ENCODE measurements around the gene SAMD3. TPM values are rescaled to one million over a fixed set of nuclear protein-coding genes. Genes with fewer than 3 reads are reported as not detected.
"Not testable (repeated sequence)": the region's sequence is repeated elsewhere in the genome, so short reads cannot be mapped to it uniquely, and the experiment has no call there.

The SAMD3 gene
- total RNA-seq, 1 donor from 2014 or later, result 0.35 TPM

GRCh38 chr6:130120731-130121130, 102.0 kb downstream of the SAMD3 start:
- Mint-ChIP-seq H3K27ac (ENCODE audit: unreplicated experiment) (no peak overlapping the region), H3K27me3 (ENCODE audit: low read depth) (no peaks in the 10 kb centered on the region), H3K4me1 (ENCODE audit: low read depth) (no peaks in the 10 kb centered on the region), H3K36me3 (ENCODE audit: low read depth) (no peaks in the 10 kb centered on the region), H3K9me3 (ENCODE audit: low read depth) (no peaks in the 10 kb centered on the region), H3K4me3 (ENCODE audit: unreplicated experiment) (no peak overlapping the region)
- no peak for TF ChIP-seq CTCF (IDR thresholded peaks at IDR 0.05)
- DNase-seq (ENCODE audit: low spot score), result no peak

GRCh38 chr6:130119211-130119610, 103.5 kb downstream of the SAMD3 start:
- Mint-ChIP-seq H3K4me3 (ENCODE audit: unreplicated experiment) (no peak overlapping the region), H3K9me3 (ENCODE audit: low read depth) (no peaks in the 10 kb centered on the region), H3K27ac (ENCODE audit: unreplicated experiment) (no peak overlapping the region), H3K4me1 (ENCODE audit: low read depth) (peaks cover 6% of the 10 kb centered on the region), H3K36me3 (ENCODE audit: low read depth) (no peaks in the 10 kb centered on the region), H3K27me3 (ENCODE audit: low read depth) (no peaks in the 10 kb centered on the region)
- no peak for TF ChIP-seq CTCF (IDR thresholded peaks at IDR 0.05)
- no peak for DNase-seq (ENCODE audit: low spot score)

- Mint-ChIP-seq H3K27me3 (ENCODE audit: low read depth) (no peaks in the 10 kb centered on the region), H3K27ac (ENCODE audit: unreplicated experiment) (no peak overlapping the region), H3K4me3 (ENCODE audit: unreplicated experiment) (no peak overlapping the region), H3K4me1 (ENCODE audit: low read depth) (peaks cover 6% of the 10 kb centered on the region), H3K36me3 (ENCODE audit: low read depth) (no peaks in the 10 kb centered on the region), H3K9me3 (ENCODE audit: low read depth) (no peaks in the 10 kb centered on the region)
- TF ChIP-seq CTCF (IDR thresholded peaks at IDR 0.05), result no peak
- DNase-seq (ENCODE audit: low spot score), result no peak
Observed at GRCh38 chr6:130118236-130118635, 104.5 kb downstream of the SAMD3 start.

GRCh38 chr6:130117187-130117701, 105.5 kb downstream of the SAMD3 start:
- H3K4me1 Mint-ChIP-seq (ENCODE audit: low read depth); H3K9me3 Mint-ChIP-seq (ENCODE audit: low read depth); H3K36me3 Mint-ChIP-seq (ENCODE audit: low read depth); H3K27me3 Mint-ChIP-seq (ENCODE audit: low read depth); DNase-seq (ENCODE audit: low spot score); H3K27ac Mint-ChIP-seq (ENCODE audit: unreplicated experiment); H3K4me3 Mint-ChIP-seq (ENCODE audit: unreplicated experiment): not testable (repeated sequence)

- H3K4me3 Mint-ChIP-seq (ENCODE audit: unreplicated experiment), result no peak overlapping the region
- H3K27ac Mint-ChIP-seq (ENCODE audit: unreplicated experiment), result no peak overlapping the region
- TF ChIP-seq CTCF (IDR thresholded peaks at IDR 0.05), result no peak
- peaks cover 6% of the 10 kb centered on the region for H3K4me1 Mint-ChIP-seq (ENCODE audit: low read depth)
- DNase-seq (ENCODE audit: low spot score), result no peak
- no peaks in the 10 kb centered on the region for H3K9me3 Mint-ChIP-seq (ENCODE audit: low read depth)
- peaks cover 2% of the 10 kb centered on the region for H3K36me3 Mint-ChIP-seq (ENCODE audit: low read depth)
- no peaks in the 10 kb centered on the region for H3K27me3 Mint-ChIP-seq (ENCODE audit: low read depth)
Observed at GRCh38 chr6:130116273-130116672, 106.5 kb downstream of the SAMD3 start.

- Mint-ChIP-seq H3K36me3 (ENCODE audit: low read depth) (peaks cover 6% of the 10 kb centered on the region), H3K27me3 (ENCODE audit: low read depth) (no peaks in the 10 kb centered on the region), H3K27ac (ENCODE audit: unreplicated experiment) (no peak overlapping the region), H3K9me3 (ENCODE audit: low read depth) (peaks cover 3% of the 10 kb centered on the region), H3K4me1 (ENCODE audit: low read depth) (peaks cover 6% of the 10 kb centered on the region), H3K4me3 (ENCODE audit: unreplicated experiment) (no peak overlapping the region)
- DNase-seq (ENCODE audit: low spot score), result no peak
- no peak for TF ChIP-seq CTCF (IDR thresholded peaks at IDR 0.05)
Observed at GRCh38 chr6:130115036-130115435, 107.7 kb downstream of the SAMD3 start.
